ENCODE measurements around the gene DTNB.

The DTNB gene

DNA sequence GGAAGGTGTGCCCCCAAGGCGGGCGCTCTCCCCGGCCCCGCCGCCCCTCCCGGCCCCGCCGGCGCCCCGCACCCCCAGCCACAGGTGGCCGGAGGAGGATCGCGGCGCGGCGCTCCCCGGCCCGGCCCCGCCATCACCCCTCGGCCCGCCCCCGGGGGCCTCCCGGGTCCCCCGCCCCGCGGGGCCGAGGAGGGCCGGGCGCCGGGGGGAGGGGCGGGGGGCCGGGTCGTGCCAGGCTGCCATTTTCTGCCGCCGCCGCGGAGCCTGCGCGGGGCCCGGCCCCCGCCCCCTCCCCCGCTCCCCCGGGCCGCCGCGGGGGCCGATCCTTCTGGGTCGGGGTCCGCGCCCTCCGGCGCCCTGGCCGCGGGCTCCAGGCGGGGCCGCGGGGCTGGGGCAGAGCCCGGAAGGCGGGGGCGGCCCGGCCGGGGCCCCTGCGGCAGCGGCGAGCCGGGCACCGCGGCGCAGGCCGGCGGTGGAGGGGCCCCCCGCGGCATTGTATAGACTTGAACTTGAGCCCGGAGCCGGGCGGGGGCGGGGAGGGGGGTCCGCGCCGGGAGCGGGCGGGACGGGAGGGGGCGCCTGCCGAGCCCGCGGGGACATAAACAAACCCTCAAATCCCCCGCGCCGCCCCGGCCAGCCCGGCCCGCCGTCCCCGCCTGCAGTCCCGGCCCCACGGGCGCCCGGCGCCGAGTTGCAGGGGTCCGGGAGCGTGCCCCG, 332.2 kb downstream of the DTNB start:
- H3K4me3 ChIP-seq (ENCODE audit: low read length), result peak overlapping the region; percentile 54
- TF ChIP-seq, protein P1, sequence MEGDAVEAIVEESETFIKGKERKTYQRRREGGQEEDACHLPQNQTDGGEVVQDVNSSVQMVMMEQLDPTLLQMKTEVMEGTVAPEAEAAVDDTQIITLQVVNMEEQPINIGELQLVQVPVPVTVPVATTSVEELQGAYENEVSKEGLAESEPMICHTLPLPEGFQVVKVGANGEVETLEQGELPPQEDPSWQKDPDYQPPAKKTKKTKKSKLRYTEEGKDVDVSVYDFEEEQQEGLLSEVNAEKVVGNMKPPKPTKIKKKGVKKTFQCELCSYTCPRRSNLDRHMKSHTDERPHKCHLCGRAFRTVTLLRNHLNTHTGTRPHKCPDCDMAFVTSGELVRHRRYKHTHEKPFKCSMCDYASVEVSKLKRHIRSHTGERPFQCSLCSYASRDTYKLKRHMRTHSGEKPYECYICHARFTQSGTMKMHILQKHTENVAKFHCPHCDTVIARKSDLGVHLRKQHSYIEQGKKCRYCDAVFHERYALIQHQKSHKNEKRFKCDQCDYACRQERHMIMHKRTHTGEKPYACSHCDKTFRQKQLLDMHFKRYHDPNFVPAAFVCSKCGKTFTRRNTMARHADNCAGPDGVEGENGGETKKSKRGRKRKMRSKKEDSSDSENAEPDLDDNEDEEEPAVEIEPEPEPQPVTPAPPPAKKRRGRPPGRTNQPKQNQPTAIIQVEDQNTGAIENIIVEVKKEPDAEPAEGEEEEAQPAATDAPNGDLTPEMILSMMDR (conservative IDR thresholded peaks at IDR 0.05; ENCODE audit: low read depth, low read length), result no peak
- DNase-seq (ENCODE audit: low read depth), result no peak

DNA sequence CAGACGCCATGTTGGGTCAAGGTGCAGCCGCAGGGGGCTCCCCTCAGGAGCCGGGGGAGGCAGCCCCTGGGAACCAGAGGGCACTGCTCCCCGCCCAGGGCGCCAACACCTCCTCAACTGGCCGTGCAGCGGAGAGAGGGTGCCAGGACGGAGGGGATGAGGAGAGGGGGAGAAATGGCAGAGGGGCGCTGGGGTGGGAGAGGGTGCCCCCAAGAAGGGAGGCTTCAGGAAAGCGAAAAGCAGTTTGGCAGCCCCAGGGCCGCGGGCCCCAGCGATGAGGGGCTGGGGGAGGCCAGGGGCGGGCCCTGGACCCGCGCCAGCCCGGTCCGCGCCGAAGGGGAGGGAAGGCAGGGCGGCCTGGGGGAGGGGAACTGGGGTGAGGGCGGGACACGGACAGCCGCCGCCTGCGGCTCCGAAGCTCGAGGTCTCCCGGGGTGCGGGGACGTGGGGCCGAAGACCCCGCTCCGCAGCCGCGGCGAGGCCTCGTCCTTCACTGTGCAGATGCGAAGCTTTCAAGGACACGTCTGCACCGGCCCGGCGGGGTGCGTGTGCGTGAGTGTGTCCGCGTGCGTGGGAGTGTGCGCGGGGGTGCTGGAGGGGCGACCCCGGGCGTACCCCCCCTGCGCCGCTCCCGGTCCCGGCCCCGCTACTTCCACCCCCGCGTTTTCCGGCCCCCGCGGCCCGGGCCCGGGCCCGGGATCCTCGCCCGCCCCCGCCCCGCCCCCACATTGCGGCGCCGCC, 333.0 kb downstream of the DTNB start:
- DNase-seq (ENCODE audit: low read depth), result no peak

DNA sequence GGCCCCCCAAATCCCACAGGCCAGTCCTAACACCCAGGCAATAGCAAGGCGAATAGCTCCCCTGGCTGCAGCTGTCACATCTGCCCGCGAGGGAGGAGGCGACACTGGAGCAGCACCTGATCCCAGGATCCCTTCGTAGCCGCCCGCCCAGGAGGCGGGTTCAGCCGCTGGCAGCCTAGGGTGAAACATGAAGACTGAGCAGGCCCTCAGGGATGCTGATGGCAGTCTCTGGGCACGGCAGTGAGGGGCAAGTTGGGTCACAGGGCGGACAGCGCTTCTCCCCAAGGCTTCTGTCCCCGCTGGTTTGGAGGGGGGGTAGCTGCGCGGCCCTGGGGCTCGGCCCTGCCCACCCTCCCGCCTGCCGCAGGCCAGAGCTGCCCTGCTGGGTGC, 333.6 kb downstream of the DTNB start:
- peak overlapping the region; percentile 54 for H3K4me3 ChIP-seq (ENCODE audit: low read length)
- TF ChIP-seq, protein P1 (conservative IDR thresholded peaks at IDR 0.05; ENCODE audit: low read depth, low read length), result peak; percentile 8

More for the DNA sequence above, 333.0 kb downstream of the DTNB start:
- TF ChIP-seq, protein P1 (conservative IDR thresholded peaks at IDR 0.05; ENCODE audit: low read depth, low read length), result no peak
- H3K4me3 ChIP-seq (ENCODE audit: low read length), result peak overlapping the region; percentile 54

DNA sequence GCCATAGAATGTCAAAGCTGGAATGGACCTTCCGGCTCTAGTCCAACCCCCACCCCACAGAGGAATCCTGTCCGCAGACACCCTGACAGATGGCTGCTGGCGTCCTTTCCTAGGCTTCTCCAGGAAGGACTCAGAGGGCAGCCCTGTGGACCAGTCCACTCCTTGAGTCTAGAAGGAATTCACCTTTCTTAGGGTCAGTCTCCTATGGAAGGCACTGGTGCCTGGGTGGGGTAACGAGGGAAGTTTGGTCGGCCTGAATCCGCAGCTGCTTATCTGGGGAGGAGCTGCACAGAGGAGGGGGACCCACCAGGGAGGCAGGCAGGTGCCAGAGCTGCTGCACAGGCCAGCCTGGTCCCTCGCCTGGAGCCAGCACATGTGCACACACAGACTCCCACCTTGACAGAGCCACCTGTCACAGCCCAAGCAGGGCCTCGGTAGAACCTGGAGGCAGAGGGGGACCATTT, 334.1 kb downstream of the DTNB start:
- DNase-seq (ENCODE audit: low read depth), result no peak
- TF ChIP-seq, protein P1 (conservative IDR thresholded peaks at IDR 0.05; ENCODE audit: low read depth, low read length), result no peak
- no peak overlapping the region for H3K4me3 ChIP-seq (ENCODE audit: low read length)

More for the DNA sequence above, 333.6 kb downstream of the DTNB start:
- no peak for DNase-seq (ENCODE audit: low read depth)

DNA sequence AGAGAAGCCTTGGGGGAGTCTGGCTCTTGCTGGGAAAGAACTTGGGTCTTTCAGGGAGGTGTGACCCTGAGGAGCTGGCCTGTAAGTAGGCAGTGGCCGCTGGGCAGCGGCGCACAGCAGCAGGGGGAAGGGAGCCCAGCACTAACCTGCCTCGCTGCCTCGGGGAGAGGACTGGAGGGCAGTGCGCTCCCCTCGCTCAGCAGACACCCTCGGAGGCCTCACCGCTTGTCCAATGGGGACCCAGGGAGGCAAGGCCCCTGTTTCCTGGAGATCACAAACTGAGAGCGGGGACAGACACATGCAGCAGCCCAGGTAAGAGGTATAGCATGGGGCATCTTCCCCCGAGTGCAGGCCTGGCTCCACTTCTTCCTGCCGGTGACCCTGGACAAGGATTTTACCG, 335.0 kb downstream of the DTNB start:
- TF ChIP-seq, protein P1 (conservative IDR thresholded peaks at IDR 0.05; ENCODE audit: low read depth, low read length), result no peak

DNA sequence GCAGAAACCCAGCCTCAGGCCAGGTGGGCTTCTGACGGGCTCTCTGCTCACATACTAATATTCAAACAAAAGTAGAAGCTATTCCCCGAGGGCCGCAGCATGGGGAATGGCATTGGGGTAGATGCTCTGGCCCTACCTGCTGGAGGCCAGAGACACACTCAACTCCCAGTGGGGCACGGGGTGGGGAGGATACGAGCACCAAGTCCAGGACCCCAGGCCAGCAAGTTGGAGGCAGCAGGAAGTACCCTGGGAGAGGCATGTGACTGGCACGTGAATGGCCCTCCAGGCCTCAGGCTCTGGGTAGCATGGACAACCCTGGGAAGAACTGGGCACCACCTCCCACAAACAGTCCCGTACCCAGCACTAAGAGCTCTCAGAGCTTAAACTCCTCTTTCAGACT, 335.5 kb downstream of the DTNB start:
- TF ChIP-seq, protein P1 (conservative IDR thresholded peaks at IDR 0.05; ENCODE audit: low read depth, low read length), result no peak
- H3K4me3 ChIP-seq (ENCODE audit: low read length), result no peak overlapping the region
- DNase-seq (ENCODE audit: low read depth), result no peak

More for the DNA sequence above, 335.0 kb downstream of the DTNB start:
- H3K4me3 ChIP-seq (ENCODE audit: low read length), result no peak overlapping the region
- DNase-seq (ENCODE audit: low read depth), result no peak
